GM21528 (cell line): ENCODE data around the gene HACD4.
"Not testable (repeated sequence)": the region's sequence is repeated elsewhere in the genome, so short reads cannot be mapped to it uniquely, and the experiment has no call there.

Experiments used
- ATAC-seq: cut with Tn5 transposase; IDR thresholded peaks from one replicate; pipeline ENCODE4 v1.9.1; 2021; ENCODE audit warnings: mild to moderate bottlenecking, moderate library complexity; ENCODE audit not compliant: unreplicated experiment, low FRiP score

The HACD4 gene

GRCh38 chr9:20974191-20974938 lies 57.1 kb downstream of the HACD4 start:
- not testable (repeated sequence) for ATAC-seq

- ATAC-seq: not testable (repeated sequence)
Measured at GRCh38 chr9:20973246-20973947, 58.0 kb downstream of the HACD4 start.

GRCh38 chr9:20972684-20973083 lies 58.8 kb downstream of the HACD4 start:
- no peak for ATAC-seq

GRCh38 chr9:20962536-20963225 lies 68.8 kb downstream of the HACD4 start:
- no peak for ATAC-seq

DNA sequence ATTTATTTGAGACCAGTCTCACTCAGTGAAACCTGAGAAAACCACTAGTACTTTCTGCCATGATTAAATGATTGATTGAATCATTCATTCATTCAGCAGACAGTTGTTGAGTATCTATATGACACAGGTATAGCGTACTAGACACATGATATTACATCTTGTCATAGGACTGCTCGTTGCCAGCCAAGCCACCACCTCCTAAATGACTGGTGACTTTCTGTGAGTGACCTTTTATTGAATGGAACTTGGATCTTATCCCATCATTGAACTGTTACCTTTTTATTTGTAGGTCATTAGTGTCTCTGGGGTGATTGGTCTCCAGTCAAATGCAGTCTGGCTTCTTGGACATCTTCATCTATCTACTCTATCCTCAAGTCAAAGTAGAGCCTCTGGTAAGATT lies 80.7 kb downstream of the HACD4 start:
- no peak for ATAC-seq
